ENCODE data around the gene GPR150. TPM values are rescaled to one million over a fixed set of nuclear protein-coding genes. Genes with fewer than 3 reads are reported as not detected.
"Not testable (repeated sequence)": the region's sequence is repeated elsewhere in the genome, so short reads cannot be mapped to it uniquely, and the experiment has no call there.

Gene GPR150
- total RNA-seq, 1 donor from 2014 or later, result 0.49 TPM

GRCh38 chr5:95621839-95622629, 2.1 kb downstream of the GPR150 start:
- DNase-seq (ENCODE audit: low spot score) (no peak), ATAC-seq (no peak)
- intact Hi-C loops (cut with DNase I), result no loop called here

GRCh38 chr5:95623706-95624105, 3.8 kb downstream of the GPR150 start:
- DNase-seq (ENCODE audit: low spot score) (no peak), ATAC-seq (no peak)
- intact Hi-C loops (cut with DNase I), result no loop called here

- intact Hi-C loops (cut with DNase I), result no loop called here
- no peak for ATAC-seq
- no peak for DNase-seq (ENCODE audit: low spot score)
Observed at GRCh38 chr5:95624368-95624767, 4.5 kb downstream of the GPR150 start.

- no peak for ATAC-seq
- intact Hi-C loops (cut with DNase I), result no loop called here
Observed at GRCh38 chr5:95626701-95627100, 6.8 kb downstream of the GPR150 start.

GRCh38 chr5:95627971-95628810, 8.3 kb downstream of the GPR150 start:
- intact Hi-C loops (cut with DNase I), result no loop called here
- ATAC-seq (no peak), DNase-seq (ENCODE audit: low spot score) (no peak)

More at GRCh38 chr5:95626701-95627100, 6.8 kb downstream of the GPR150 start:
- no peak for DNase-seq (ENCODE audit: low spot score)

- intact Hi-C loops (cut with DNase I), result no loop called here
- no peak for ATAC-seq
- DNase-seq (ENCODE audit: low spot score), result no peak
Observed at GRCh38 chr5:95628933-95629332, 9.0 kb downstream of the GPR150 start.

GRCh38 chr5:95630394-95630917, 10.6 kb downstream of the GPR150 start:
- intact Hi-C loops (cut with DNase I), result no loop called here
- DNase-seq (ENCODE audit: low spot score) (no peak), ATAC-seq (no peak)

DNA sequence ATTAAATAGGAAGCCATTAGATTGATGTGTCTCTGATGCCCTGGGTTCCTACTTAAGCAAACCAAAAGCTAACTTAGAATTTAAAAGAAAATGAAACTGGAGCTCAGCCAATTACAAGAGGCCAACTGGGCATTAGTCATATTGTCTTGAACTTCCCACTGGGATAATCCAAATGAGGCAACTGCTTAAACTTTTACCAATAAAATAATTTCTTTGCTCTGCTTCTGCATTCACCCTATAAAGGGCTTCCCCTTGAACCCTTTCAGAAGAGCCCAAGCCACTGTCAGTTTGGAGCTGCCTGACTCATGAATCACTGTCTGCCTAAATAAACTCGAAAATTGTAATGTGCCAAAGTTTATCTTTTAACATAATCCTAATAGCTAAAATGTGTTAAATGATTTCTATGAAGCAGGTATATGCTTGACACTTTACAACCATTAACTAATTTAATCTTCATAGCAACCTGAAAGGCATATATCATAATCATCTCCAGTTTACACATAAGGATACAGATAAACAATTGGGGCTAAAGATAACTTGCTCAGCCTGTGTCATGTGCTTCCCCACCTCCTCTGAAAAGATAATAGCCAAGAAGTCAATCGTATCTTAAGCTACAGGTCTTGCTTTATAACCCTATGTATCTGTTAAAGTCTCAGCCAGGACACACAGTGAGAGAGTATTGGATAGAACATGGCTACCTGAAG, 11.5 kb downstream of the GPR150 start:
- no peak for DNase-seq (ENCODE audit: low spot score)
- intact Hi-C loops (cut with DNase I), result no loop called here
- no peak for ATAC-seq

GRCh38 chr5:95631991-95632675, 12.2 kb downstream of the GPR150 start:
- DNase-seq (ENCODE audit: low spot score) (no peak), ATAC-seq (peak; percentile 55)
- intact Hi-C loops (cut with DNase I), result no loop called here

DNA sequence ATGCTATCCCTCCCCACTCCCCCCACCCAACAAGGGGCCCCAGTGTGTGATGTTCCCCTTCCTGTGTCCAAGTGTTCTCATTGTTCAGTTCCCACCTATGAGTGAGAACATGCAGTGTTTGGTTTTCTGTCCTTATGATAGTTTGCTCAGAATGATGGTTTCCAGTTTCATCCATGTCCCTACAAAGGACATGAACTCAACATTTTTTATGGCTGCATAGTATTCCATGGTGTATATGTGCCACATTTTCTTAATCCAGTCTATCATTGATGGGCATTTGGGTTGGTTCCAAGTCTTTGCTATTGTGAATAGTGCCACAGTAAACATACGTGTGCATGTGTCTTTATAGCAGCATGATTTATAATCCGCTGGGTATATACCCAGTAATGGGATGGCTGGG, 13.1 kb downstream of the GPR150 start:
- intact Hi-C loops (cut with DNase I); ATAC-seq: not testable (repeated sequence)

DNA sequence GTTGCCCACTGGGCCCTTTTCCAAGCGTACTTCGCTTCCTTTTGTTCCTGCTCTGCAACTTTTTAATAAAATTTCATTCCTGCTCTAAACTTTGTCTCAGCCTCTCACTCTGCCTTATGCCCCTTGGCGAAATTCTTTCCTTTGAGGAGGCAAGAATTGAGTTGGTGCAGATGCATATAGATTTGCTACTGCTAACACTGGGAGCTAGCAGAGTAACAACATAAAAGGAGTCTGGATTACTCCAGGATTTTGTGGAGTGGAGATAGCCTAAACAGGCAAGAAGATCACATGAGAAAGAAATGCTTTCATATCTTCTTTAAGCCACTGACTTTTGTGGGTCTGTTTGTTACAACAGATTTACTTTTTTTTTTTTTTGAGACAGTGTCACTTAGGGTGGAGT, 13.8 kb downstream of the GPR150 start:
- intact Hi-C loops (cut with DNase I), result no loop called here

More for the DNA sequence above, 13.1 kb downstream of the GPR150 start:
- DNase-seq (ENCODE audit: low spot score), result not testable (repeated sequence)

GRCh38 chr5:95634081-95634480, 14.2 kb downstream of the GPR150 start:
- no peak for ATAC-seq
- intact Hi-C loops (cut with DNase I), result no loop called here
- DNase-seq (ENCODE audit: low spot score), result no peak

More for the DNA sequence above, 13.8 kb downstream of the GPR150 start:
- no peak for ATAC-seq
- DNase-seq (ENCODE audit: low spot score), result no peak

DNA sequence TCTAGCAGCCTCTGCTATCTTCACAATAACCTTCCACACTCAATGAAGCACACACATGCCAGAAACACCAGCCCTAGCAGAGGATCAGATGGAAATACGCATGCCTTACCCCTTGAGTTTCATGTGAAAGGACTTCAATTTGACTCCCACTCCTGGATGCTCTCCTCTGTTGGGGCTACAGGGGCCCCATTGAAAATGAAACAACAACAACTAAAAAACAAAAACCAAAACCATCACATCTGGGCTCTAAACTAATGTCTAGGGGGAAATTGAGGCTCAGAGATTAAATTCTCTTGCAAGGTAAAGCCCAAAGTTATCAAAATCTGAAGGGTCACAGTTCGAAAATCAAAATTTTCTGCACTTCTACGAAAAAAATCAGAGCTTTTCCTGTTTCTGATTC, 18.7 kb downstream of the GPR150 start:
- DNase-seq (ENCODE audit: low spot score) (no peak), ATAC-seq (no peak)
- intact Hi-C loops (cut with DNase I), result no loop called here

GRCh38 chr5:95641741-95642220, 21.9 kb downstream of the GPR150 start:
- peak; percentile 20 for ATAC-seq
- intact Hi-C loops (cut with DNase I), result loop anchor here (5.0 to 10.0 kb wide), 3 partner anchors 93 to 1541 kb away; partner anchors contain the start of genes RHOBTB3 and RIOK2
- DNase-seq (ENCODE audit: low spot score), result no peak

- no peak for ATAC-seq
- intact Hi-C loops (cut with DNase I), result loop anchor here (5.0 to 10.0 kb wide), 3 partner anchors 92 to 1539 kb away; partner anchors contain the start of genes RHOBTB3 and RIOK2
- DNase-seq (ENCODE audit: low spot score), result no peak
Observed at GRCh38 chr5:95643152-95643551, 23.3 kb downstream of the GPR150 start.

- intact Hi-C loops (cut with DNase I), result loop anchor here (5.0 to 10.0 kb wide), 3 partner anchors 90 to 1538 kb away; partner anchors contain the start of genes RHOBTB3 and RIOK2
- ATAC-seq, result peak; percentile 8
- no peak for DNase-seq (ENCODE audit: low spot score)
Observed at GRCh38 chr5:95644351-95645042, 24.6 kb downstream of the GPR150 start.

GRCh38 chr5:95646226-95646568, 26.3 kb downstream of the GPR150 start:
- intact Hi-C loops (cut with DNase I), result loop anchor here (10.0 kb wide), 2 partner anchors 89 to 199 kb away; partner anchors contain the start of gene RHOBTB3
- not testable (repeated sequence) for ATAC-seq; DNase-seq (ENCODE audit: low spot score)
